Neural crest cell (in vitro differentiated cells): ENCODE data around the gene TMEM117. TPM values are rescaled to one million over a fixed set of nuclear protein-coding genes. Genes with fewer than 3 reads are reported as not detected.

Experiments
- DNase-seq: peaks from one replicate; pipeline ENCODE4 v3.0.0; 2021; ENCODE audit warnings: low read depth, mixed read lengths, low spot score
- H3K27ac Mint-ChIP-seq: one replicate; pipeline ENCODE4 v1.8.0; 2021; ENCODE audit warnings: mild to moderate bottlenecking, mixed read lengths; ENCODE audit not compliant: unreplicated experiment
- H3K27me3 Mint-ChIP-seq: 2 replicates; pipeline ENCODE4 v1.8.0; 2021; ENCODE audit warnings: low read depth, mild to moderate bottlenecking, mixed read lengths
- H3K36me3 Mint-ChIP-seq: 2 replicates; pipeline ENCODE4 v1.8.0; 2021; ENCODE audit warnings: low read depth, mild to moderate bottlenecking, mixed read lengths
- H3K4me1 Mint-ChIP-seq: 2 replicates; pipeline ENCODE4 v1.8.0; 2021; ENCODE audit warnings: mixed read lengths
- H3K4me3 Mint-ChIP-seq: one replicate; pipeline ENCODE4 v1.8.0; 2021; ENCODE audit warnings: mild to moderate bottlenecking, mixed read lengths
- H3K9me3 Mint-ChIP-seq: 2 replicates; pipeline ENCODE4 v1.8.0; 2021; ENCODE audit warnings: mixed read lengths
- CTCF ChIP-seq: fragments of 200-600 bp; sonication (generic); conservative IDR thresholded peaks from 2 replicates; pipeline ENCODE4 v1.5.0; 2021; ENCODE audit warnings: antibody characterized with exemption, mild to moderate bottlenecking
- total RNA-seq: library from RNA; stranded (reverse); gene quantifications from 2 replicates; pipeline ENCODE4 v1.2.1, GENCODE V29; 2021

The TMEM117 gene
- total RNA-seq, 1 donor from 2014 or later: 7.6 TPM

GRCh38 chr12:43935581-43935980, 99.7 kb downstream of the TMEM117 start:
- TF ChIP-seq CTCF: no peak
- no peaks in the 10 kb centered on the region for H3K4me1 Mint-ChIP-seq
- H3K27ac Mint-ChIP-seq: no peak overlapping the region
- H3K36me3 Mint-ChIP-seq: no peaks in the 10 kb centered on the region
- H3K4me3 Mint-ChIP-seq: no peak overlapping the region
- H3K9me3 Mint-ChIP-seq: peaks cover 2% of the 10 kb centered on the region
- H3K27me3 Mint-ChIP-seq: no peaks in the 10 kb centered on the region
- DNase-seq: no peak

- peak; percentile 44 for TF ChIP-seq CTCF
- no peak for DNase-seq
- Mint-ChIP-seq H3K27me3 (no peaks in the 10 kb centered on the region), H3K9me3 (no peaks in the 10 kb centered on the region), H3K4me3 (no peak overlapping the region), H3K4me1 (no peaks in the 10 kb centered on the region), H3K27ac (no peak overlapping the region), H3K36me3 (no peaks in the 10 kb centered on the region)
Measured at GRCh38 chr12:43937947-43938346, 102.1 kb downstream of the TMEM117 start.

GRCh38 chr12:43942379-43942778, 106.5 kb downstream of the TMEM117 start:
- TF ChIP-seq CTCF: no peak
- no peak for DNase-seq
- no peaks in the 10 kb centered on the region for H3K27me3 Mint-ChIP-seq
- no peak overlapping the region for H3K4me3 Mint-ChIP-seq
- peaks cover 7% of the 10 kb centered on the region for H3K4me1 Mint-ChIP-seq
- H3K27ac Mint-ChIP-seq: no peak overlapping the region
- H3K36me3 Mint-ChIP-seq: peaks cover under 1% of the 10 kb centered on the region
- H3K9me3 Mint-ChIP-seq: no peaks in the 10 kb centered on the region

- no peak for DNase-seq
- Mint-ChIP-seq H3K9me3 (peaks cover 9% of the 10 kb centered on the region), H3K36me3 (peaks cover 9% of the 10 kb centered on the region), H3K27ac (no peak overlapping the region), H3K27me3 (no peaks in the 10 kb centered on the region), H3K4me1 (peaks cover 10% of the 10 kb centered on the region), H3K4me3 (no peak overlapping the region)
- no peak for TF ChIP-seq CTCF
Measured at GRCh38 chr12:43945983-43946382, 110.1 kb downstream of the TMEM117 start.

GRCh38 chr12:43951286-43951685, 115.4 kb downstream of the TMEM117 start:
- no peak for DNase-seq
- Mint-ChIP-seq H3K27me3 (no peaks in the 10 kb centered on the region), H3K36me3 (peaks cover 16% of the 10 kb centered on the region), H3K4me1 (peaks cover 5% of the 10 kb centered on the region), H3K9me3 (peaks cover 12% of the 10 kb centered on the region), H3K27ac (no peak overlapping the region), H3K4me3 (no peak overlapping the region)
- TF ChIP-seq CTCF: no peak
